HG03469 (cell line): ENCODE measurements around the gene ITM2C.

Source experiments
- ATAC-seq: cut with Tn5 transposase; IDR thresholded peaks from one replicate; pipeline ENCODE4 v1.9.1; 2021; ENCODE audit warnings: mild to moderate bottlenecking, moderate library complexity, moderate number of reproducible peaks; ENCODE audit not compliant: unreplicated experiment

The ITM2C gene

DNA sequence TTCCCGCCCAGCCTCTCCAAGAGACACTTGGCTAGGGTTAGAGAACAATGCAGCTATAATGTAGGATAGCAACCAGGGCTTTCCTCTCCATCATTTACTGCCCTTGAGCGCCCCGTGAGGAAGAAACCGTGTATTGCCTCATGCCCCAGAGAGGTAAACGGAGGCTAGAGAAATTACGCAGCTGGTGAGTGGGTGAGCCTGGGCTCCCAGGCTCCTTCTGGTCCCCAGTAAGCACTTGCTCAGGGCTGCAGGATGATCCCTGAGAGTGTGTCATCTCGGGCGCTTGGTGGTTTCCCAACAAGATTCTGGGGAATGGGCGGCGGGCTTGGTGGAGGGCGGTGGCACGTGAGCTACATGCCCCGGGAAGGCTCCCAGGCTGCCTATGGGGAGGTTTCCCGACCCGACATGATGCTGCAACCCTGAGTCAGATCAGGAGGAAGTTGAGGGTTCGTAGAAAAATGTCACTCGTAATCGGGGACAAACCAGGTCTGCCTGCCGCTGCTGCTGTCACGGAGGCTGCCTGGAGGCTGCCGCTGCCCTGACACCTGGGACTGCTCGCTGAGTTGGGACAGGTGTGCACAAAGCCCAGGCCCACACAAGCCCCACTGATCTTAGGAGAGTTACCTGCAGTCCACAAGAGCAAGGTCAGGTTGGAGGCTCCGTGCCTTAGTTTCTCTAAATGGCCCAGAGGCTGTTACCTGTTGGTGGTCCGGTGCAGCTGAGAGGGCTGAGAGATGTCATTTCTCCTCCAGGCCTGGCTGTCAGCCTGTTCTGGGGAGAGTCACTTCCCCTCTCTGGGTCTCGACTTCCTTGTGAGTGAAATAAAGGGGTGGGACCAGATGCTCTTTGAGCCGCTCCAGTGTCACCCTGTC is 60.0 kb downstream of the ITM2C start, which contains the start of gene GPR55:
GPR55 (minus strand) TSS at position 773 of the 872 bp plus-strand sequence. CDS start 14,280 bp downstream, outside the sequence.
- no peak for ATAC-seq

GRCh38 chr2:230925443-230925878 is 60.7 kb downstream of the ITM2C start:
- no peak for ATAC-seq

GRCh38 chr2:230925879-230926765 is 61.4 kb downstream of the ITM2C start:
- no peak for ATAC-seq

- no peak for ATAC-seq
Observed at GRCh38 chr2:230927711-230928341, 63.1 kb downstream of the ITM2C start.
